HepG2 (cell line): ENCODE data around the gene PLCB4. TPM values are rescaled to one million over a fixed set of nuclear protein-coding genes. Genes with fewer than 3 reads are reported as not detected.
A peak's percentile ranks its signal among the peaks of the same experiment; 100 is the strongest.

Experiments
- ATAC-seq: fragments of 200-7000 bp; cut with Tn5 transposase; 3 replicates; pipeline ENCODE4 v1.9.1; 2020; ENCODE audit warnings: mild to moderate bottlenecking, moderate library complexity
- BruUV-seq: library from RNA; stranded (reverse); fragments of 400-500 nt; replicated peaks from 2 replicates; lab custom pipeline; 2021; lab: Mats Ljungman, UMichigan
- CTCF ChIA-PET: fragments of 300-600 bp; formaldehyde crosslinking; extraction: SDS; loops from one replicate; lab custom pipeline; 2021; ENCODE audit warnings: low total read pairs, inconsistent platforms, low intra/inter-chr PET ratio; lab: Yijun Ruan, JAX
- POLR2A ChIA-PET: fragments of 350-600 bp; sonication (Branson Sonifier 250); formaldehyde crosslinking; loops from one replicate; lab custom pipeline; 2020; ENCODE audit warnings: antibody characterized with exemption, inconsistent platforms; lab: Yijun Ruan, JAX
- DNase-seq: peaks from one replicate; pipeline ENCODE4 v3.0.0-alpha.2; 2015; ENCODE audit warnings: low spot score
- FAIRE-seq: peaks from 3 replicates; lab custom pipeline; 2011; peaks lifted over from hg19 to GRCh38; lab: Jason Lieb, UNC
- H2AFZ ChIP-seq: one replicate; pipeline ENCODE4 v1.6.1; 2011; ENCODE audit warnings: low read length, inconsistent platforms
- H3K27ac ChIP-seq: fragments of 300-600 bp; 3 replicates; pipeline ENCODE4 v1.8.0; 2011; ENCODE audit warnings: mixed run types, mild to moderate bottlenecking, mixed read lengths, low read length, inconsistent platforms; ENCODE audit not compliant: insufficient read depth; ENCODE audit errors: extremely low read length
- H3K27me3 ChIP-seq, 2 experiments: fragments of 200-600 bp in 1 of 2; 2 replicates in 1 of 2; 3 replicates in 1 of 2; pipeline versions ENCODE4 v1.6.0 to v1.8.0; 2011; ENCODE audit warnings: low read length in 2 of 2, mild to moderate bottlenecking in 2 of 2, moderate library complexity in 2 of 2, inconsistent platforms in 1 of 2; ENCODE audit not compliant: insufficient read depth in 2 of 2, control insufficient read depth in 1 of 2
- H3K36me3 ChIP-seq, 2 experiments: fragments of 200-600 bp in 1 of 2; replicated peaks in 1 of 2; 2 replicates in 1 of 2; 3 replicates in 1 of 2; pipeline versions ENCODE4 v1.5.1 to v1.8.0; 2011; ENCODE audit warnings: low read length in 2 of 2, inconsistent platforms in 1 of 2; ENCODE audit not compliant: insufficient read depth in 2 of 2, control insufficient read depth in 1 of 2
- H3K4me1 ChIP-seq: 2 replicates; pipeline ENCODE4 v1.5.1; 2012; ENCODE audit warnings: low read length, inconsistent platforms; ENCODE audit not compliant: insufficient read depth
- H3K4me2 ChIP-seq: 2 replicates; pipeline ENCODE4 v1.6.0; 2011; ENCODE audit warnings: low read depth, low read length, inconsistent platforms
- H3K4me3 ChIP-seq, 3 experiments: fragments of 200-600 bp in 1 of 3; sonication (generic), shearing (Covaris generic) in 1 of 3; replicated peaks in 1 of 3; 2 replicates each; pipeline ENCODE4 v1.5.1; 2011 to 2016; ENCODE audit warnings: low read length in 3 of 3, inconsistent platforms in 2 of 3, low read depth in 2 of 3, mild to moderate bottlenecking in 2 of 3, control low read depth in 1 of 3, mixed read lengths in 1 of 3; ENCODE audit not compliant: insufficient read depth in 1 of 3
- H3K79me2 ChIP-seq: one replicate; pipeline ENCODE4 v1.6.1; 2011; ENCODE audit warnings: low read length, inconsistent platforms; ENCODE audit not compliant: insufficient read depth
- H3K9ac ChIP-seq: 2 replicates; pipeline ENCODE4 v1.6.0; 2011; ENCODE audit warnings: mild to moderate bottlenecking, low read depth, low read length, inconsistent platforms; ENCODE audit not compliant: insufficient read depth
- H3K9me3 ChIP-seq: 2 replicates; pipeline ENCODE4 v1.5.1; 2012; ENCODE audit warnings: mild to moderate bottlenecking, low read length
- H4K20me1 ChIP-seq: 2 replicates; pipeline ENCODE4 v1.6.0; 2011; ENCODE audit warnings: inconsistent platforms, mild to moderate bottlenecking, low read length, moderate library complexity; ENCODE audit not compliant: insufficient read depth
- ATF3 ChIP-seq: sonication (generic); formaldehyde crosslinking; IDR thresholded peaks from 2 replicates; pipeline ENCODE4 v1.4.0; 2020; ENCODE audit warnings: missing genetic modification reagents
- ATF7 ChIP-seq, 2 experiments: fragments of 450-650 bp in 1 of 2; sonication (generic) in 1 of 2; formaldehyde crosslinking in 1 of 2; IDR thresholded peaks; 2 replicates each; pipeline versions ENCODE4 v1.4.0 to v1.6.1; 2016 to 2020; ENCODE audit warnings: antibody characterized with exemption in 1 of 2, mild to moderate bottlenecking in 1 of 2, missing genetic modification reagents in 1 of 2
- CEBPB ChIP-seq: IDR thresholded peaks from 2 replicates; pipeline ENCODE4 v1.6.1; 2011; ENCODE audit warnings: low read depth, low read length, improper control_type of control experiment, borderline replicate concordance
- CEBPG ChIP-seq: IDR thresholded peaks from 2 replicates; pipeline ENCODE4 v1.6.1; 2016
- GATAD2A ChIP-seq: IDR thresholded peaks from 2 replicates; pipeline ENCODE4 v1.6.1; 2016
- HNF4A ChIP-seq: sonication (generic); formaldehyde crosslinking; IDR thresholded peaks from 2 replicates; pipeline ENCODE4 v1.4.0; 2020; ENCODE audit warnings: missing genetic modification reagents
- MIER2 ChIP-seq: IDR thresholded peaks from 2 replicates; pipeline ENCODE4 v1.6.1; 2016; ENCODE audit warnings: missing biosample characterization, missing genetic modification reagents
- SOX6 ChIP-seq, 2 experiments: fragments of 450-650 bp in 1 of 2; sonication (generic) in 1 of 2; formaldehyde crosslinking in 1 of 2; IDR thresholded peaks; 2 replicates each; pipeline versions ENCODE4 v1.4.0 to v1.6.1; 2017 to 2020; ENCODE audit warnings: antibody characterized with exemption in 1 of 2, mild to moderate bottlenecking in 1 of 2, missing genetic modification reagents in 1 of 2
- WGBS: methylation state at CpG from one replicate; pipeline ENCODE4 v1.1.6; 2017; ENCODE audit warnings: low lambda C conversion rate; 5-methylcytosine and 5-hydroxymethylcytosine counted together
- in situ Hi-C: cut with HindIII; loops from 2 replicates; pipeline ENCODE4 v1.10.0; 2017; ENCODE audit warnings: low pct_unique_long_range_greater_than_20kb; ENCODE audit not compliant: extremely low pct_ligation_motif_present
- intact Hi-C: fragments of 100-400 bp; cut with micrococcal nuclease; formaldehyde crosslinking; loops from one replicate; pipeline ENCODE4 v1.10.0; 2022; ENCODE audit not compliant: unreplicated experiment
- polyA plus RNA-seq, 8 experiments: library from polyadenylated mRNA; depleted of rRNA in 3 of 8; stranded (reverse) in 7 of 8; unstranded in 1 of 8; fragments of >200 nt; fragmentation: Illumina TruSeq in 4 of 8; extraction: Trizol in 4 of 8; gene quantifications; 2 replicates each; pipeline versions ENCODE4 v1.2.1 to v1.2.3, GENCODE V29; 2011 to 2016; ENCODE audit warnings: low read depth in 4 of 8, missing spikeins in 1 of 8, mixed read lengths in 1 of 8; ENCODE audit not compliant: insufficient read depth in 1 of 8
- total RNA-seq, 5 experiments: library from RNA; depleted of rRNA; stranded (reverse); fragments of >200 nt; fragmentation: Illumina TruSeq; extraction: Trizol; gene quantifications; 2 replicates each; pipeline ENCODE4 v1.2.3, GENCODE V29; 2016; ENCODE audit warnings: low read depth in 1 of 5
- TF ChIP-seq, protein P1 (sequence below): sonication (generic); formaldehyde crosslinking; IDR thresholded peaks from 2 replicates; pipeline ENCODE4 v1.4.0; 2020; ENCODE audit warnings: missing genetic modification reagents, borderline replicate concordance
- TF ChIP-seq, protein P2 (sequence below), 2 experiments: fragments of 450-650 bp in 1 of 2; sonication (generic) in 1 of 2; formaldehyde crosslinking; IDR thresholded peaks; 2 replicates each; pipeline versions ENCODE4 v1.5.0 to v1.8.0; 2020 to 2022; ENCODE audit warnings: mild to moderate bottlenecking in 1 of 2, missing genetic modification reagents in 1 of 2

PLCB4 gene
- total and polyA plus RNA-seq, 2 of the 13 experiments (the other 11 are each of a cell fraction or from before 2014, with no cell fraction given), result 0.01 TPM; not detected in 1

DNA sequence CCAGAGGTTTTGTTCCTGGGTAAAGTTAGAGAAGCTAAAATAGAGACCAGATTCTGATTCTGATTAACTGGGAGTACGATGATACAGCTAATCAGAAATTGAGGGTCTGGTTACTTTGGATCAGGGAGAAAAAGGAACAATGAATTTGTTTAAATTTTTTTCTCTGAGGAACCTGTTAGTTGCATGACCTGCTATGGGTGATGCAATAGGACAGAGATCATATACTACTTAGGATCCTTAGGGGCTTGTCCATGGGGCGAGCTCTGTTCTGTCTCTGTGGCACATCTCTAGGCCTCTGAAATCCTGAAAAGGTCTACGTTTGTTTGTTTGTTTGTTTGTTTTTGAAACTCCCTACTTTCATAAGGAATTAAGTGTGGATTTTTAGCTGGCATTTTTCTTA is 279.4 kb downstream of the PLCB4 start:
- Histone ChIP-seq H3K79me2 (no peaks in the 10 kb centered on the region), H3K27me3 (0 out of 5 replicates have a peak, but pooled peaks cover 0 to 16% of the 10 kb centered on the region in 2 experiments), H3K4me1 (peaks cover 11% of the 10 kb centered on the region), H3K36me3 (no peaks in the 10 kb centered on the region), H3K27ac (no peak overlapping the region), H3K4me3 (no peak overlapping the region), H3K9me3 (no peaks in the 10 kb centered on the region), H2AFZ (peak overlapping the region; percentile 28), H4K20me1 (no peaks in the 10 kb centered on the region), H3K4me2 (peak overlapping the region; percentile 2; the same call in 1 of the 2 replicates), H3K9ac (no peak overlapping the region)
- no peak for FAIRE-seq
- ChIA-PET POLR2A (no interaction called here), CTCF (no interaction called here)
- in situ Hi-C loops, result no loop called here
- intact Hi-C loops, result no loop called here
- TF ChIP-seq HNF4A (CRISPR knock-in tag) (peak; percentile 54), ATF7 (IDR thresholded peaks at IDR 0.05) (0 out of 2 replicates have a peak, but pooled peaks have one; percentile 36), ATF7 (CRISPR knock-in tag; IDR thresholded peaks at IDR 0.05) (no peak), MIER2 (CRISPR knock-in tag) (no peak), SOX6 (IDR thresholded peaks at IDR 0.05) (no peak), SOX6 (CRISPR knock-in tag; IDR thresholded peaks at IDR 0.05) (0 out of 2 replicates have a peak, but pooled peaks have one; percentile 20), ATF3 (CRISPR knock-in tag) (peak; percentile 25; the same call in 1 of the 2 replicates), CEBPG (CRISPR knock-in tag) (peak; percentile 85), GATAD2A (peak; percentile 40; the same call in 1 of the 2 replicates), CEBPB (peak; percentile 93)
- TF ChIP-seq, protein P1, sequence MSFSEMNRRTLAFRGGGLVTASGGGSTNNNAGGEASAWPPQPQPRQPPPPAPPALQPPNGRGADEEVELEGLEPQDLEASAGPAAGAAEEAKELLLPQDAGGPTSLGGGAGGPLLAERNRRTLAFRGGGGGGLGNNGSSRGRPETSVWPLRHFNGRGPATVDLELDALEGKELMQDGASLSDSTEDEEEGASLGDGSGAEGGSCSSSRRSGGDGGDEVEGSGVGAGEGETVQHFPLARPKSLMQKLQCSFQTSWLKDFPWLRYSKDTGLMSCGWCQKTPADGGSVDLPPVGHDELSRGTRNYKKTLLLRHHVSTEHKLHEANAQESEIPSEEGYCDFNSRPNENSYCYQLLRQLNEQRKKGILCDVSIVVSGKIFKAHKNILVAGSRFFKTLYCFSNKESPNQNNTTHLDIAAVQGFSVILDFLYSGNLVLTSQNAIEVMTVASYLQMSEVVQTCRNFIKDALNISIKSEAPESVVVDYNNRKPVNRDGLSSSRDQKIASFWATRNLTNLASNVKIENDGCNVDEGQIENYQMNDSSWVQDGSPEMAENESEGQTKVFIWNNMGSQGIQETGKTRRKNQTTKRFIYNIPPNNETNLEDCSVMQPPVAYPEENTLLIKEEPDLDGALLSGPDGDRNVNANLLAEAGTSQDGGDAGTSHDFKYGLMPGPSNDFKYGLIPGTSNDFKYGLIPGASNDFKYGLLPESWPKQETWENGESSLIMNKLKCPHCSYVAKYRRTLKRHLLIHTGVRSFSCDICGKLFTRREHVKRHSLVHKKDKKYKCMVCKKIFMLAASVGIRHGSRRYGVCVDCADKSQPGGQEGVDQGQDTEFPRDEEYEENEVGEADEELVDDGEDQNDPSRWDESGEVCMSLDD, result no peak
- TF ChIP-seq, protein P2, sequence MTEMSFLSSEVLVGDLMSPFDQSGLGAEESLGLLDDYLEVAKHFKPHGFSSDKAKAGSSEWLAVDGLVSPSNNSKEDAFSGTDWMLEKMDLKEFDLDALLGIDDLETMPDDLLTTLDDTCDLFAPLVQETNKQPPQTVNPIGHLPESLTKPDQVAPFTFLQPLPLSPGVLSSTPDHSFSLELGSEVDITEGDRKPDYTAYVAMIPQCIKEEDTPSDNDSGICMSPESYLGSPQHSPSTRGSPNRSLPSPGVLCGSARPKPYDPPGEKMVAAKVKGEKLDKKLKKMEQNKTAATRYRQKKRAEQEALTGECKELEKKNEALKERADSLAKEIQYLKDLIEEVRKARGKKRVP (CRISPR knock-in tag; IDR thresholded peaks at IDR 0.05), result peak in 1 of 2 experiments; percentile 86; a peak in 2 of 4 replicates
- no TSS peak for BruUV-seq
- peak; percentile 68 for ATAC-seq
- WGBS, result 4% methylated on average over 3 of the region's 3 CpGs
- no peak for DNase-seq
